Hindlimb muscle (tissue), 1 donor: ENCODE measurements around the gene MYO1E. TPM values are rescaled to one million over a fixed set of nuclear protein-coding genes. Genes with fewer than 3 reads are reported as not detected.

Source experiments
- DNase-seq: peaks from one replicate; pipeline ENCODE4 v3.0.0-alpha.2; 2013
- polyA plus RNA-seq: library from polyadenylated mRNA; unstranded; fragments of 120-200 nt; gene quantifications from one replicate; pipeline ENCODE4 v1.2.1, GENCODE V29; 2013; ENCODE audit not compliant: insufficient read length

Gene MYO1E
- polyA plus RNA-seq, 1 donor, result 48.2 TPM

- DNase-seq, result no peak
Measured at GRCh38 chr15:59313641-59314332, 58.9 kb downstream of the MYO1E start.

- DNase-seq, result no peak
Measured at GRCh38 chr15:59312205-59312604, 60.5 kb downstream of the MYO1E start.

GRCh38 chr15:59311195-59311594, 61.5 kb downstream of the MYO1E start:
- no peak for DNase-seq

GRCh38 chr15:59309405-59309804, 63.3 kb downstream of the MYO1E start:
- no peak for DNase-seq

GRCh38 chr15:59307165-59307537, 65.5 kb downstream of the MYO1E start:
- DNase-seq, result no peak

- DNase-seq, result no peak
Measured at GRCh38 chr15:59306520-59307164, 66.0 kb downstream of the MYO1E start.

GRCh38 chr15:59304807-59305206, 67.9 kb downstream of the MYO1E start:
- DNase-seq, result no peak

- DNase-seq, result no peak
Measured at GRCh38 chr15:59304034-59304795, 68.5 kb downstream of the MYO1E start.

- DNase-seq, result no peak
Measured at GRCh38 chr15:59303633-59304032, 69.0 kb downstream of the MYO1E start.

GRCh38 chr15:59303136-59303535, 69.5 kb downstream of the MYO1E start:
- DNase-seq, result no peak

- no peak for DNase-seq
Measured at GRCh38 chr15:59301527-59301926, 71.1 kb downstream of the MYO1E start.

GRCh38 chr15:59300618-59301139, 72.0 kb downstream of the MYO1E start:
- no peak for DNase-seq

GRCh38 chr15:59299929-59300617, 72.6 kb downstream of the MYO1E start:
- DNase-seq, result peak; percentile 67

GRCh38 chr15:59298854-59299250, 73.8 kb downstream of the MYO1E start:
- DNase-seq, result no peak

GRCh38 chr15:59298225-59298853, 74.3 kb downstream of the MYO1E start:
- no peak for DNase-seq

- no peak for DNase-seq
Measured at GRCh38 chr15:59296181-59296617, 76.5 kb downstream of the MYO1E start.

- peak; percentile 61 for DNase-seq
Measured at GRCh38 chr15:59295261-59296001, 77.2 kb downstream of the MYO1E start.

- DNase-seq, result no peak
Measured at GRCh38 chr15:59294574-59295260, 78.0 kb downstream of the MYO1E start.

- no peak for DNase-seq
Measured at GRCh38 chr15:59292442-59293151, 80.1 kb downstream of the MYO1E start.

GRCh38 chr15:59291213-59291549, 81.5 kb downstream of the MYO1E start:
- no peak for DNase-seq
